HL-60 (cell line): ENCODE measurements around the gene PBX3.

Experiments used
- DNase-seq, 2 experiments: peaks; one replicate each; pipeline ENCODE4 v3.0.0-alpha.2; 2010 to 2020; ENCODE audit warnings: low read depth in 1 of 2, low spot score in 1 of 2
- H3K27ac ChIP-seq: fragments of 250-450 bp; sonication (Bioruptor Pico); replicated peaks from 2 replicates; pipeline ENCODE4 v1.5.1; 2020; ENCODE audit warnings: mild to moderate bottlenecking, moderate library complexity
- H3K27me3 ChIP-seq: fragments of 250-450 bp; sonication (Bioruptor Pico); 2 replicates; pipeline ENCODE4 v1.5.1; 2021; ENCODE audit warnings: mild to moderate bottlenecking, moderate library complexity; ENCODE audit not compliant: insufficient read depth, poor library complexity, severe bottlenecking
- H3K4me3 ChIP-seq: replicated peaks from 2 replicates; pipeline ENCODE4 v1.5.1; 2011; ENCODE audit warnings: mild to moderate bottlenecking, control low read depth, low read length; ENCODE audit not compliant: insufficient read depth
- CTCF ChIP-seq: IDR thresholded peaks from one replicate; pipeline ENCODE4 v1.5.1; 2011; ENCODE audit warnings: low read length, control low read depth, inconsistent platforms; ENCODE audit not compliant: insufficient read depth
- GABPA ChIP-seq: IDR thresholded peaks from 2 replicates; pipeline ENCODE4 v1.6.1; 2012; ENCODE audit warnings: low read depth
- POLR2AphosphoS5 ChIP-seq: IDR thresholded peaks from 2 replicates; pipeline ENCODE4 v1.6.1; 2012; ENCODE audit warnings: low read depth
- REST ChIP-seq: IDR thresholded peaks from 2 replicates; pipeline ENCODE4 v1.6.1; 2012; ENCODE audit warnings: low read depth; ENCODE audit not compliant: insufficient replicate concordance
- SPI1 ChIP-seq: IDR thresholded peaks from 2 replicates; pipeline ENCODE4 v1.6.1; 2012; ENCODE audit warnings: low read depth, mild to moderate bottlenecking, borderline replicate concordance

The PBX3 gene

GRCh38 chr9:125752070-125752628, 5.0 kb downstream of the PBX3 start:
- Histone ChIP-seq H3K27me3 (no peaks in the 10 kb centered on the region), H3K4me3 (no peak overlapping the region)

DNA sequence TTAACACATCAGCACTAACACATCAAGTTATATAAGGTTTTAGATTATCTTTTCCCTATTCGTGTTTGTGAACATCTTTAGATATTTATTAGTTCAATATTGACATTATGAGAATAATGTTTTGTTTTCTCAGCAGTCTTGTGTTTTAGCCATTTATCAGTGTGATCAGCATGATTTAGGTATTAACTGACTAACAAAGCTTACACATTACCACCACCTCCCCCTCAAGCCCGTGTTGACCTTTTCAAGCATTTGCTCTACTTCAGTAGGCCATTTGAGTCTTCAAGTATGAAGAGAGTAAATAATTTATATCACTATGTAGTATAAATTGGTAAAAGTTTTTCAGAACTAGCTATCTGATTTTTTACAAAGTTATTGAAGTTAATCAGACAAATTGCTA, 6.9 kb downstream of the PBX3 start:
- no peak overlapping the region for H3K4me3 ChIP-seq
- DNase-seq: no peak
- no peak overlapping the region for H3K27ac ChIP-seq
- no peaks in the 10 kb centered on the region for H3K27me3 ChIP-seq
- TF ChIP-seq REST: no peak
- TF ChIP-seq SPI1: no peak
- no peak for TF ChIP-seq GABPA
- TF ChIP-seq CTCF: no peak
- TF ChIP-seq POLR2AphosphoS5: no peak

More at GRCh38 chr9:125752070-125752628, 5.0 kb downstream of the PBX3 start:
- TF ChIP-seq POLR2AphosphoS5: no peak
- no peak for DNase-seq
- H3K27ac ChIP-seq: no peak overlapping the region

GRCh38 chr9:125755340-125755739, 8.2 kb downstream of the PBX3 start:
- Histone ChIP-seq H3K4me3 (no peak overlapping the region), H3K27me3 (no peaks in the 10 kb centered on the region), H3K27ac (no peak overlapping the region)
- DNase-seq: no peak
- TF ChIP-seq GABPA (no peak), CTCF (no peak), REST (no peak), SPI1 (no peak), POLR2AphosphoS5 (no peak)

GRCh38 chr9:125756518-125756917, 9.3 kb downstream of the PBX3 start:
- no peaks in the 10 kb centered on the region for H3K27me3 ChIP-seq
- no peak overlapping the region for H3K4me3 ChIP-seq
- no peak for DNase-seq
- H3K27ac ChIP-seq: no peak overlapping the region
- TF ChIP-seq REST (no peak), SPI1 (no peak), POLR2AphosphoS5 (no peak), GABPA (no peak)
